ENCODE data around the gene CD248.

DNA sequence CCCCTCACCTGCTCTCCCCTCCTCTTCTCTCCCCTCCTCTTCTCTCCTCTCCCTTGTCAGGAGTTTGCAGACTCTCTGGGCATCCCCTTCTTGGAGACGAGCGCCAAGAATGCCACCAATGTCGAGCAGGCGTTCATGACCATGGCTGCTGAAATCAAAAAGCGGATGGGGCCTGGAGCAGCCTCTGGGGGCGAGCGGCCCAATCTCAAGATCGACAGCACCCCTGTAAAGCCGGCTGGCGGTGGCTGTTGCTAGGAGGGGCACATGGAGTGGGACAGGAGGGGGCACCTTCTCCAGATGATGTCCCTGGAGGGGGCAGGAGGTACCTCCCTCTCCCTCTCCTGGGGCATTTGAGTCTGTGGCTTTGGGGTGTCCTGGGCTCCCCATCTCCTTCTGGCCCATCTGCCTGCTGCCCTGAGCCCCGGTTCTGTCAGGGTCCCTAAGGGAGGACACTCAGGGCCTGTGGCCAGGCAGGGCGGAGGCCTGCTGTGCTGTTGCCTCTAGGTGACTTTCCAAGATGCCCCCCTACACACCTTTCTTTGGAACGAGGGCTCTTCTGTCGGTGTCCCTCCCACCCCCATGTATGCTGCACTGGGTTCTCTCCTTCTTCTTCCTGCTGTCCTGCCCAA lies 40.7 kb downstream of the CD248 start:
- TF ChIP-seq, protein P1, sequence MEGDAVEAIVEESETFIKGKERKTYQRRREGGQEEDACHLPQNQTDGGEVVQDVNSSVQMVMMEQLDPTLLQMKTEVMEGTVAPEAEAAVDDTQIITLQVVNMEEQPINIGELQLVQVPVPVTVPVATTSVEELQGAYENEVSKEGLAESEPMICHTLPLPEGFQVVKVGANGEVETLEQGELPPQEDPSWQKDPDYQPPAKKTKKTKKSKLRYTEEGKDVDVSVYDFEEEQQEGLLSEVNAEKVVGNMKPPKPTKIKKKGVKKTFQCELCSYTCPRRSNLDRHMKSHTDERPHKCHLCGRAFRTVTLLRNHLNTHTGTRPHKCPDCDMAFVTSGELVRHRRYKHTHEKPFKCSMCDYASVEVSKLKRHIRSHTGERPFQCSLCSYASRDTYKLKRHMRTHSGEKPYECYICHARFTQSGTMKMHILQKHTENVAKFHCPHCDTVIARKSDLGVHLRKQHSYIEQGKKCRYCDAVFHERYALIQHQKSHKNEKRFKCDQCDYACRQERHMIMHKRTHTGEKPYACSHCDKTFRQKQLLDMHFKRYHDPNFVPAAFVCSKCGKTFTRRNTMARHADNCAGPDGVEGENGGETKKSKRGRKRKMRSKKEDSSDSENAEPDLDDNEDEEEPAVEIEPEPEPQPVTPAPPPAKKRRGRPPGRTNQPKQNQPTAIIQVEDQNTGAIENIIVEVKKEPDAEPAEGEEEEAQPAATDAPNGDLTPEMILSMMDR (conservative IDR thresholded peaks at IDR 0.05 in 1 of 2, IDR thresholded peaks at IDR 0.05 in 1 of 2; ENCODE audit: extremely low read depth in 1 of 2, insufficient read depth in 1 of 2, low read depth in 1 of 2, low read length in 2 of 2) = no peak
- TF ChIP-seq EZH2 (IDR thresholded peaks at IDR 0.05; ENCODE audit: borderline replicate concordance, low read length) = no peak
